GM15510 (cell line): ENCODE measurements around the gene KLF1.

ENCODE experiments used
- POLR2A ChIP-seq: IDR thresholded peaks from 3 replicates; pipeline ENCODE4 v1.6.1; 2011; ENCODE audit warnings: borderline replicate concordance; ENCODE audit not compliant: insufficient read length; ENCODE audit errors: extremely low read depth

KLF1 gene

DNA sequence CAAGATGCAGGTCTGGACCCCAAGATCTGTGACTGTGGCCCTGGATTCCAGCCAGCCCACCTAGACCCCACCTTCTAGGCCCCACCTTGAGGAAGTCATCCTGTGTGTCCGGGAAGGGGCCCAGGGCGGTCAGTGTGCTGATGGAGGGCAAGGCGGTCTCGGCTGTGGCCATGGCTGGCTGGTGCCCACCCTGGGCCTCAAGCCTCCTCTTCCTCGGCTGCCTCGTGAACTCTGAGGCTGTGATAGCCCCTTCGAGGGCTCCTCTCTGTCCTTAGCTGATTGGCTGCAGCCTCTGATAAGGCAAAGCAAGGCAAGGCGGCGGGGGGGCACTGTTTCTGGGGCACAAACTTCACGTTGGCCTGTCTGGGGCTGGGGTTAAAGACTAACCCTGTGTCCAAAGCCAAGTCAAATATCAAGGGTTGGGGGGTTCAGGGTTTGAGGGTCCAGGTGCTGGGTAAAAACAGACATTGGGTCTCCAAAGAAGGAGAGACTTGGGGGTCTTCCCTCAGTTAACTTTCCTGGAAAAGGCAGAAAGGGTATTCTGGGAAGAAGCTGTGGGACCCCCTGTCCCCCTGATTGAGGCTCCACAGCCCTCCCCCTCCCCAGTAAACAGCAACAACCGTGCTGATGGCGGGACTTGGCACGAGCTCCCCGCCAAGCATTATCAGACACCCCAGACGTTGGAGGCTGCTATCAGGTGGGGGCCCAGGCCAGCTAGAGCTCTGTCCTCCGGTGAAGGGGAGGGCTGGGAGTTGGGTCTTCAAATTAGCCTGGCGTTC is at the start of gene KLF1:
Gene KLF1 (minus strand): TSS at position 233 of the 779 bp plus-strand sequence. CDS start 61 bp downstream, at position 172.
- no peak for TF ChIP-seq POLR2A

DNA sequence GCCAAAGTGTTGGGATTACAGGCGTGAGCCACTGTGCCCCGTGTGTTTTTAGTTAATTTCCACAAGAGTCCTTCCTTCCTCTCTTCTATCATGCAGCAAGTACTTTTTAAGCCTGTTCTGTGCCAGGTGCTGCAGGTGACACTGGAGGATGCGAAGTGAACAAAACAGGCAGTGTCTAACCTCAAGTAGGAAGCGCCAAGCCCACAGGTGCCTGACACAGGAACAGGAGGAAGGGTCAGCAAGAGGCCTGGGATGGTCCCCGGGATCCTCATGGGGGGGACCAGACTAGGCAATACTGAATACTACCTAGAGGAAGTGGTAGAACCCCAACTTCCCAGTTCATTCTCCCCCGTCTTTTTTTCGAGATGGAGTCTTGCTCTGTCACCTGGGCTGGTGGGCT is 49.6 kb upstream of the KLF1 start:
- no peak for TF ChIP-seq POLR2A

DNA sequence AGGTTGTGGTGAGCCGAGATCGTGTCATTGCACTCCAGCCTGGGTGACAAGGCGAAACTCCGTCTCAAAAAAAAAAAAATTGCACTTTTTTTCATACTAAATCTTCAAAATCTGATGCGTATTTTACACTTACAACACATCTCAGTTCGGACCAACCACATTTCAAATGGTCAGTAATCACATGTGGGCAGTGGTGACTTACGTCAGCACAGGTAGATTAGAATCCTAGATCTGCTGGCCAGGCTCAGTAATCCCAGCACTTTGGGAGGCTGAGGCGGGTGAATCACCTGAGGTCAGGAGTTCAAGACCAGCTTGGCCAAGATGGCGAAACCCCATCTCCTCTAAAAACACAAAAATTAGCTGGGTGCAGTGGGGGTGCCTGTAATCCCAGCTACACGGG is 48.1 kb upstream of the KLF1 start:
- no peak for TF ChIP-seq POLR2A

DNA sequence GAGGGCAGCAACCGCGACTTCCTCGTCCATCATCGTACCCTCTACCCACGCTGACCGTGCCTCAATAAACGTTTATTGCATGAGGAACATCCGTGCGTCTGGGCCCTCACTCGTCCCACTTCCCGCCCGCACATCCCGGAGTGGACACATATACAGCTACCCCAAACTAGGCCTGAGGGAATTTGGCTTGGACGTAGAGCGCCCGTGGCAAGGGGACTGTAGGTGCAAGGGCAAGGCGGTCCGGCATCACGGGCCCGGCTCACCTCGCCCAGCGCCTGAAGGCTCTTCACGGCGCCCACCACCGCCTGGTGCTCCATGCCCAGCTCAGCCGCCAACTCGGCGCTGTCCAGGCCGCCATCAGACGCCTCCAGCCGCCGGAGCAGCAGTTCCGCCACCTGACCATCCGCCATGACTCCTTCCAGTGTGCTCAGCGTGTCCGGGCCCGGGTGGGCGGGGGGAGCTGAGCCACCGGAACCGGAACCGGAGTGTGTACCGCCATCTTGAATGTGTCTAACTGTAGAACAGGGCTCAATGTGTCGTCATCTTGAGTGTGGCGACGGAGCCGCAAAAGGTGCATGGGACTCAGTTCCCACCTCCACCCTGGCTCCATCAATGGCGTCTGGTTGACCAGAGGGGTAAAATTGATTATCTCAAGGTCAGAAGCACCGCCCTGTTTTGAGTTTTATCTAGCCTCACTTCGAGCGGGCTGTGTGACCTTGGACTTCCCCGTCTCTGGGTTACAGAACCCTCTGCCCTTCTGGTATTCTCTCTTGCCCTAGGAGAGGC is 46.5 kb upstream of the KLF1 start, which contains the start of gene FARSA:
Gene FARSA (minus strand): TSS at position 425 of the 786 bp plus-strand sequence. CDS start 15 bp downstream, at position 410.
- peak; percentile 96 for TF ChIP-seq POLR2A

DNA sequence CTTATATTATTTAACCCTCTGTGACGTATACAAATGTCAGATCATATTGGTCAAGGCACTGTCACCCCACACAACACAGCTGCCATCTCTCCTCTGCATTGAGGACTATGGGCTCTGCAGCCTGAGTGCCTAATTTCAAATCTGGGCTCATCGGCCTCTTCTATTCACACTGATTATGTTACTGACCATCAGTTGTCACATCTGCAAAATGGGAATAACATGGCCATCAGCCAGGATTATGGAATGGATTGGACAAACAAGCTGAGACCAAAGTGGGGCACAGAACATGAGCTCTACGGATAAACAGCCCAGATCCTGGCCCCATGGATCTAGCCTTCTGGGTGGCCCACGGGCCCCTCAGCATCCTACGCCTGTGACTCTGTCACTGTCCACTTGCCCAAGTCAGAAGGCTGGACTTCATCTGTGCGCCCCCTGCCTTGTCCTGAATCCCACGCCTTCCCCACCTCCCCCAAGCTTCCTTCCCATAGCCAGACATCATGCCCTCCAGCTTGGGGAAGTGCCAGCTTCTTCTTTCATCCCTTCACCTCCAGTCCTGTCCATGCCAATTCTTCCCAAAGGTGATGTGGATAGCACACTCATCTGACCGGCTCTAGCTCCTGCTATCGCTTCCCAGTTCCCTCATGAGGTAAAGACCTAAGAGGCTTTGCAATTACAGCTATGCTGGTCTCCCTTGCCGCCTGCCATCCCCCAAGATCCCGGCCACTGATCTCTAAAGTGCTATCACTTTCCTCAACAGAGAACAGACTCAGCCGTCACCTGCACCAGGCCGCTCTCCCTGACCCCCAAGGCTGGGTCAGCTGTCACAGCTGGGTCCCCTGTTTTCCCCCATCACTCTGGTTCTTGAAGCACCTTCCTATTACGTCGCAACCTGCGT is 45.6 kb upstream of the KLF1 start:
- no peak for TF ChIP-seq POLR2A

DNA sequence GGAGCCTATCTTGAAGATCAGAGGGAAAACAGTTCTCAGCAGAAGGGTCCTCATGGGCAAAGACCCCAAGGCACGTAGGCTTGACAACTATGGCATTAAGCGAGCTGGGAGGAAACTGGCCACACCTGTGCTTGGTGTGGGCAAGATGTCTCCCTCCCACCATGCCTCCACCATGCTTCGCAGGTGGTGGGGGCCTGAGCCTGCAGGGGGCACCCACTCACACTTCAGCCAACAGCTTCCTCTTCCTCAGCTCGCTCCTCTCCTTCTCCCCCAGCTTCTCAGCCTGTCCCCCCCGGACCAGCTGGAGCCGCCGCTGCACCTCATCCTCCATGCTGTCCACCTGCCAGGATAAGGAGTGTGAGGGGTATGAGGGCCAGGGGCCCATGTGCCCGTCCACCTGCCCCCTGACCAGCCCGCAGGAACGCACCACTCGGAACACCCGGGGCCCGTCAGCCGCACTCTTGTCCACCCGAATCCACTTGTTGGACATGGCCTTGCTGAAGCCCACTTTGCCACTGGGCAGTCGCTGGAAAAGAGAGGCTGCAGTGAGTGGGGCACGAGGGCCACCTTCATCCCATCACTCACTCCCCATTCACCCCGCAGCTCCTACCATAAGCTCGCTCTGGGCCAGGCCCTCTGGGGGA is 43.1 kb upstream of the KLF1 start:
- TF ChIP-seq POLR2A = no peak

DNA sequence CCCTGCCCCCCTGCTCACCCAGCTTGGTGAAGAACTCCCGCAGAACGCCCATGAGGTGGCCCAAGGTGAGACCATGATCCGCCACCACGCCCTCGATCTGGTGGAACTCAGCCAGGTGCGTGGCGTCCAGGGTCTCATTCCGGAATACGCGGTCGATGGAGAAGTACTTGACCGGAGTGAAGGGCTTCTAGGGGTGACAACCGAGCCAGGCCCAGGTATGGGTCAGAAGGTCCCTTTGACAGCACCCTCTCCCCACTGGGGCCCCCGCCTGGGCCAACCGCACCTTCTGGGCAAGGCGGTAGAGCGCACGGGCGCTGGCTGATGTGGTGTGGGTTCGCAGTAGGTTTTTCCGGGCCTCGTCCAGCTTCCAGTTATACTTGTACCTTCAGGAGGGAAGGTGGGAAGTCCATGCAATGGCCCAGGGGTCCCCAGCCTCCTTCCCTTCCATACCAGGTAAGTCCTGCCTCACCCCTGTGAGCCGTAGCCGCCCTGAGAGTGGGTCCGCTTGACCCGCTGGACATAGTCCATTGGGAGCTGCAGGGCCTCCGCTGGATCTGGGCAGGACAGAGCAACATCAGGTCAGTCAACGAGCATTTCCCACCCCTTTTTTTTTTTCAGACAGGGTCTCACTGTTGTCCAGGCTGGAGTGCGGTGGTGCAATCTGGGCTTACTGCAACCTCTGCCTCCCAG is 37.8 kb upstream of the KLF1 start:
- no peak for TF ChIP-seq POLR2A

DNA sequence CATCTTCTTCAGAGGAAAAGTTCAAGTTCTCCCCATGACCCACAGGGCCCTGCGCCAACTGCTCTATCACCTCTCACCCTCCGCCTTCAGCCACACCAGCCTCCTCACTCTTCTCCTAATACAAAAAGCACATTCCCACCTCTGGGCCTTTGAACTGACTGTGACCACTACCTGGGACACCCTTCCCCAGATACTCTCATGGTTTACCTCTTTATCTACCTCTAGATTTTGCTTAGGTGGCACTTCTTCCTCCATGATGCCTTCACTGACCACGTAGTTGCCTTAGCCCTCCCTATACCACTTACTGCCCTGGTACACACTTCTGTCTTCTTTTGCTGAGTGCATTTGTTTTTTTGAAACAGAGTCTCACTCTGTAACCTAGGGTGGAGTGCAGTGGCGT is 36.0 kb upstream of the KLF1 start:
- TF ChIP-seq POLR2A = no peak

DNA sequence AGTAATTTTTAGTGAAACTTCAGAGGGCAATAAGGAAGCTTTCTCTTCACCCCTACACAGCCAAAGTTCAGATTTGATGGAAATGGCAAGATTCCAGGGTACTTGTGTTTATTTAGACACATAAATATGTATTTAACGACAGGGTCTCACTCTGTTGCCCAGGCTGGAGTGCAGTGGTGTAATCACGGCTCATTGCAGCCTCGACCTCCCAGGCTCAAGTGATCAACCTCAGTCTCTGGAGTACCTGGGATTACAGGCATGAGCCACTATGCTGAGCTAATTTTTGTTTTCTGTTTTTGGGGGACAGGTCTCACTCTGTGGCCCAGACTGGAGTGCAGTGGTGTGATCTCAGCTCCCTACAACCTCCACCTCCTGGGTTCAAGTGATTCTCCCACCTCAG is 34.0 kb upstream of the KLF1 start:
- no peak for TF ChIP-seq POLR2A

DNA sequence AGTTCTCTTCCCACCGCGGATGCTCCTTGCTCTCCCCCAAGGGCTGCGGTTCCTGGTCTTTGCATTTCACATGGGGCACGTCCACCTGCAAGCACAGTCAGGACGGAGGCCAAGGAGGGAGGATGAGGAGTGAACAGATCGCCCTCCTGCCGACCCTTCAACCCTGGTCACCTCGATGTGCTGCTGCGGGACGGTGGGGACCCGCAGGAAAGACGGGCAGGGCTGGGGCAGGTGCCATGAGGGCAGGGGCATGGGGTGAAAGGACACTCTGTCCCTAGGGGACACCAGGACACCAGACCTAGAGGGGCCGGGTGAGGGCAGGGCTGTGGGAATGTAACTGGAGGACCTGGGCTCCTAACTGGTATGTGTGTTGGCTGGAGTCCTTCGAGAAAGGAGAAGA is 31.3 kb upstream of the KLF1 start:
- no peak for TF ChIP-seq POLR2A

DNA sequence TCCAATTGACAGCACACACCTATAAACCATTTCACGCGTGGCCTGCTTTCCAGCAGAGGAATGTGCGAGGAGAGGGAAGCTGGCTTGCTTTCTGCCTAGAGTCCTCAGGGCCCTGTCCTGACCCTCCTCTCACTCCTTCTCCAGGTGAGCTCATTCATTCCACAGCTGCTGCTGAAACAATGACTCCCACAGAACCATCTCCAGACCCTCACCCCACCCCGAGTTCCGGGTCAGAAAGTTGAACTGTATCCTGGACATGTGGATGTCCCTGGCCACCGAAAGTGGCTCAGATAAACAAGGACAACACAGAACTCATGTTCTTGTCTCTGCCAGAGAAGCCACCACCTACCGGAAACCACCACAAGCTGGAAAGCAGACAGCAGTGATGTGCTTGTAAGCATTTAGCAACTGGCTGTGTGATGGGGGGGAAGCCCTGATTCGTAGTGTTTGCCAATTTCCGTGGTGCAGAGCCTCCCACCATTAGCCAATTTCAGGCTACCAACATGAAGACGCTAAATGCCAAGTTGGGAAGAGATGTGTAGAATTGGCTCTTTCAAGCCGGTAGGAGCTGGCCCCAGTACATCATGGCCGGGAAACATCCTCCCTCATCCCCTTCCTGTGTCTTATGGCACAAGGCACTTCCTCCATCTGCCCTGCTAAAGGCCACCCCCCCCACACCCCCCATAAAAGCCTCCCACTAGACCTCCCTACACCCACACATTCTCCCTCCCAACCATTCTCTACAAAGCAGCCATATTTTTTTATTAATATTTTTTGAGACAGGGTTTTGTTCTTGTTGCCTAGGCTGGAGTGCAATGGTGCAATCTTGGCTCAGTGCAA is 27.1 kb upstream of the KLF1 start:
- no peak for TF ChIP-seq POLR2A

DNA sequence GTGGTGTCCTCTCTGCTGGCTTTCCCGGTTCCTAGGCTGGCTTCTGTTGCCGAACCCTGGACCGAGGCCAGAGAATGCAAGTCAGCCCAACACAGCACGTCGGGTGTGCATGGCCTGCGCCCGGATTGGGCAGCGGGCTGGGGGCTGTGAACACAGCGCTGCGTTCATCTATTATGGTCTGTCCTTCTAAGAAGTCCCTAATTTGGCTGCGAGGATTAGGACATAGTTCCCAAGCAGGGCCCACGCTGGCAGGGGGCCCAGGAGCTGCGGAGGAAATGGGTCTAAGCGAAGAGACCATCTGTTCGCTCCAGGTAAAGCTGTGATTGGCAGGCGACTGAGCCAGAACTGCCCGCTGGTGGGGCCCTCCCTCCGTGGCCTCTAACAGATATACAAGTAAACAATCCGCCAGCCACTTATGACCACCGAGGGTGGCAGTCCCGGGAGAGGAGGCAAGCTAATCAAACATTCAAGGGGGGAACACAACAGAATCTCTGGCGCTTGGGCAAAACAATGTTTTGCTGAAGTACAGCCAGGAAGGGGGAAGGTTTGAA is 26.1 kb upstream of the KLF1 start:
- no peak for TF ChIP-seq POLR2A

DNA sequence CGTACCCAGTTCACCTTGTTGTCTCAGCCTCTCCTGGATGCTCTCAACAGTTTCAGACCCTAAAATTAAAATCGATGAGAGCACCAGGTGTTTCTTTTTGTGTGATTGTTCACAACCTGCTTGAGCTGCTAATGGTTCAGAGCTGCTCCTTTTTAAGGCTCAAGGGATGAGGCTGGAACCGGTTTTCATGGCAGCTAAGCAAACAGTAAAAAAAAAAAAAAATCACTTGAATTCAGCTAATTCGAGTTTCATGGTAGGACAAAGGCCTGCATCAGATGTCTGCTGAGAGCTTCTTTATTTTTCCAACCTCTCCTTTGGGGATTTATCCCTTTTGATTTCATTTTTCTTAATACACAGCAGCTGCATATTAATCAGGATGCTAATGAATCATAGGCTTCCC is 25.6 kb upstream of the KLF1 start:
- no peak for TF ChIP-seq POLR2A
